HepG2 (cell line): ENCODE data around the gene MTHFS. TPM values are rescaled to one million over a fixed set of nuclear protein-coding genes. Genes with fewer than 3 reads are reported as not detected.

ENCODE experiments used
- FOXC1 ChIP-seq: sonication (generic); formaldehyde crosslinking; IDR thresholded peaks from 2 replicates; pipeline ENCODE4 v1.8.0; 2022; ENCODE audit warnings: mild to moderate bottlenecking, missing genetic modification reagents, borderline replicate concordance
- FOXP4 ChIP-seq: sonication (generic); formaldehyde crosslinking; IDR thresholded peaks from 2 replicates; pipeline ENCODE4 v1.4.0; 2020; ENCODE audit warnings: missing genetic modification reagents
- GPBP1L1 ChIP-seq: sonication (generic); formaldehyde crosslinking; IDR thresholded peaks from 2 replicates; pipeline ENCODE4 v1.5.0; 2020; ENCODE audit warnings: mild to moderate bottlenecking, missing genetic modification reagents
- IKZF4 ChIP-seq: sonication (generic); formaldehyde crosslinking; IDR thresholded peaks from 2 replicates; pipeline ENCODE4 v1.5.1; 2020; ENCODE audit warnings: borderline replicate concordance, mild to moderate bottlenecking, low read depth, missing genetic modification reagents; ENCODE audit errors: not compliant biosample characterization
- KDM4B ChIP-seq: sonication (generic); formaldehyde crosslinking; IDR thresholded peaks from 2 replicates; pipeline ENCODE4 v1.4.0; 2020; ENCODE audit warnings: missing genetic modification reagents
- KIAA2018 ChIP-seq: sonication (generic); formaldehyde crosslinking; IDR thresholded peaks from 2 replicates; pipeline ENCODE4 v1.5.0; 2020; ENCODE audit warnings: mild to moderate bottlenecking, missing genetic modification reagents, borderline replicate concordance
- NAIF1 ChIP-seq: sonication (generic); formaldehyde crosslinking; IDR thresholded peaks from 2 replicates; pipeline ENCODE4 v1.5.0; 2020; ENCODE audit warnings: mild to moderate bottlenecking, missing genetic modification reagents, borderline replicate concordance
- SALL2 ChIP-seq: sonication (generic); formaldehyde crosslinking; IDR thresholded peaks from 2 replicates; pipeline ENCODE4 v1.8.1; 2023; ENCODE audit warnings: mild to moderate bottlenecking, missing genetic modification reagents, inconsistent platforms
- THAP9 ChIP-seq: sonication (generic); formaldehyde crosslinking; IDR thresholded peaks from 2 replicates; pipeline ENCODE4; 2020; ENCODE audit warnings: missing genetic modification reagents, mild to moderate bottlenecking, borderline replicate concordance
- TRIM22 ChIP-seq: fragments of 450-650 bp; IDR thresholded peaks from 2 replicates; pipeline ENCODE4 v1.6.1; 2017
- ZNF20 ChIP-seq: sonication (generic); formaldehyde crosslinking; IDR thresholded peaks from 2 replicates; pipeline ENCODE4 v1.4.0; 2020; ENCODE audit warnings: mild to moderate bottlenecking, moderate library complexity, missing genetic modification reagents
- ZNF225 ChIP-seq: sonication (generic); formaldehyde crosslinking; IDR thresholded peaks from 2 replicates; pipeline ENCODE4 v1.4.0; 2020; ENCODE audit warnings: mild to moderate bottlenecking, missing genetic modification reagents
- ZNF550 ChIP-seq: sonication (generic); formaldehyde crosslinking; IDR thresholded peaks from 2 replicates; pipeline ENCODE4 v1.4.0; 2020; ENCODE audit warnings: mild to moderate bottlenecking, missing genetic modification reagents, borderline replicate concordance
- polyA plus RNA-seq, 8 experiments: library from polyadenylated mRNA; depleted of rRNA in 3 of 8; stranded (reverse) in 7 of 8; unstranded in 1 of 8; fragments of >200 nt; fragmentation: Illumina TruSeq in 4 of 8; extraction: Trizol in 4 of 8; gene quantifications; 2 replicates each; pipeline versions ENCODE4 v1.2.1 to v1.2.3, GENCODE V29; 2011 to 2016; ENCODE audit warnings: low read depth in 4 of 8, missing spikeins in 1 of 8, mixed read lengths in 1 of 8; ENCODE audit not compliant: insufficient read depth in 1 of 8
- total RNA-seq, 5 experiments: library from RNA; depleted of rRNA; stranded (reverse); fragments of >200 nt; fragmentation: Illumina TruSeq; extraction: Trizol; gene quantifications; 2 replicates each; pipeline ENCODE4 v1.2.3, GENCODE V29; 2016; ENCODE audit warnings: low read depth in 1 of 5

The MTHFS gene
- total and polyA plus RNA-seq, 2 of the 13 experiments (the other 11 are each of a cell fraction or from before 2014, with no cell fraction given), result 37.0 to 49.7 TPM

- TF ChIP-seq KIAA2018 (no peak), ZNF550 (no peak), TRIM22 (no peak), THAP9 (CRISPR knock-in tag) (no peak), GPBP1L1 (no peak), KDM4B (no peak), FOXP4 (CRISPR knock-in tag) (peak; percentile 98), FOXC1 (no peak), SALL2 (CRISPR knock-in tag) (no peak), ZNF20 (CRISPR knock-in tag) (no peak), ZNF225 (CRISPR knock-in tag) (no peak), IKZF4 (CRISPR knock-in tag) (no peak), NAIF1 (CRISPR knock-in tag) (no peak; the same call in 1 of the 2 replicates)
Measured at GRCh38 chr15:79886124-79886523, 10.7 kb downstream of the MTHFS start (continued).
